K562 (cell line): ENCODE measurements around the gene ABCE1. TPM values are rescaled to one million over a fixed set of nuclear protein-coding genes. Genes with fewer than 3 reads are reported as not detected.

Experiments used
- ATAC-seq: fragments of 200-7000 bp; cut with Tn5 transposase; 3 replicates; pipeline ENCODE4 v1.9.1; 2020; ENCODE audit warnings: moderate library complexity
- BruUV-seq: library from RNA; stranded (reverse); fragments of 400-500 nt; replicated peaks from 2 replicates; lab custom pipeline; 2021; lab: Mats Ljungman, UMichigan
- CTCF ChIA-PET: fragments of 300-600 bp; formaldehyde crosslinking; extraction: SDS; loops from one replicate; lab custom pipeline; 2021; ENCODE audit warnings: low intra/inter-chr PET ratio; lab: Yijun Ruan, JAX
- POLR2A ChIA-PET: fragments of 300-600, 350-650 bp; sonication (Branson Sonifier 250); formaldehyde crosslinking; extraction: SDS; loops from one replicate; lab custom pipeline; 2021; ENCODE audit warnings: antibody characterized with exemption, inconsistent platforms; lab: Yijun Ruan, JAX
- DNase-seq, 4 experiments: peaks; one replicate each; pipeline versions ENCODE4 v3.0.0 to v3.0.0-alpha.2; 2011 to 2018; ENCODE audit warnings: low spot score in 3 of 4, mixed read lengths in 3 of 4; ENCODE audit errors: extremely low read depth in 1 of 4
- FAIRE-seq: peaks from 2 replicates; lab custom pipeline; 2011; peaks lifted over from hg19 to GRCh38; lab: Jason Lieb, UNC
- H2AFZ ChIP-seq: 2 replicates; pipeline ENCODE4 v1.6.0; 2011; ENCODE audit warnings: low read depth, low read length, control low read depth, inconsistent platforms
- H3K27ac ChIP-seq: fragments of 200-600 bp; 3 replicates; pipeline ENCODE4 v1.8.0; 2011; ENCODE audit warnings: low read depth, mild to moderate bottlenecking, control low read depth, inconsistent platforms, low read length, moderate library complexity, mixed read lengths; ENCODE audit errors: extremely low read depth
- H3K27me3 ChIP-seq, 2 experiments: fragments of 300-600 bp in 1 of 2; 2 replicates in 1 of 2; 3 replicates in 1 of 2; pipeline versions ENCODE4 v1.6.0 to v1.8.0; 2011; ENCODE audit warnings: inconsistent platforms in 2 of 2, low read length in 2 of 2, mild to moderate bottlenecking in 1 of 2, mixed read lengths in 1 of 2, moderate library complexity in 1 of 2; ENCODE audit not compliant: control insufficient read depth in 2 of 2, insufficient read depth in 2 of 2
- H3K36me3 ChIP-seq: fragments of 300-600 bp; 3 replicates; pipeline ENCODE4 v1.8.0; 2011; ENCODE audit warnings: mild to moderate bottlenecking, low read length, inconsistent platforms; ENCODE audit not compliant: control insufficient read depth, insufficient read depth
- H3K4me1 ChIP-seq, 2 experiments: fragments of 200-600 bp in 1 of 2; replicated peaks in 1 of 2; 2 replicates in 1 of 2; 3 replicates in 1 of 2; pipeline versions ENCODE4 v1.5.1 to v1.8.0; 2011; ENCODE audit warnings: inconsistent platforms in 2 of 2, low read length in 2 of 2, mild to moderate bottlenecking in 1 of 2, mixed read lengths in 1 of 2, moderate library complexity in 1 of 2; ENCODE audit not compliant: control insufficient read depth in 2 of 2, insufficient read depth in 2 of 2
- H3K4me2 ChIP-seq: 2 replicates; pipeline ENCODE4 v1.6.1; 2011; ENCODE audit warnings: low read length, control low read depth, inconsistent platforms, mixed read lengths; ENCODE audit not compliant: insufficient read depth
- H3K4me3 ChIP-seq: fragments of 200-600 bp; sonication (generic), shearing (Covaris generic); 2 replicates; pipeline ENCODE4 v1.5.1; 2016; ENCODE audit warnings: control low read depth, inconsistent platforms
- H3K79me2 ChIP-seq: fragments of 200-600 bp; 3 replicates; pipeline ENCODE4 v1.8.0; 2011; ENCODE audit warnings: low read length, inconsistent platforms; ENCODE audit not compliant: control insufficient read depth, insufficient read depth
- H3K9ac ChIP-seq, 2 experiments: 2 replicates each; pipeline versions ENCODE4 v1.6.0 to v1.6.1; 2011; ENCODE audit warnings: low read depth in 2 of 2, low read length in 2 of 2, control low read depth in 1 of 2, inconsistent platforms in 1 of 2, mild to moderate bottlenecking in 1 of 2, mixed read lengths in 1 of 2; ENCODE audit not compliant: insufficient read depth in 1 of 2
- H3K9me1 ChIP-seq: one replicate; pipeline ENCODE4 v1.6.0; 2011; ENCODE audit warnings: inconsistent platforms, mild to moderate bottlenecking, low read length, moderate library complexity; ENCODE audit not compliant: control insufficient read depth, insufficient read depth
- H3K9me3 ChIP-seq: replicated peaks from 2 replicates; pipeline ENCODE4 v1.5.1; 2011; ENCODE audit warnings: low read depth, low read length, inconsistent platforms; ENCODE audit not compliant: control insufficient read depth, insufficient read depth
- H4K20me1 ChIP-seq: replicated peaks from 2 replicates; pipeline ENCODE4 v1.6.1; 2011; ENCODE audit warnings: low read length, inconsistent platforms, mixed read lengths; ENCODE audit not compliant: control insufficient read depth, insufficient read depth
- ATF7 ChIP-seq: fragments of 450-650 bp; IDR thresholded peaks from 2 replicates; pipeline ENCODE4 v1.7.1; 2014; ENCODE audit warnings: mild to moderate bottlenecking, moderate library complexity
- CBFA2T3 ChIP-seq: fragments of 450-650 bp; IDR thresholded peaks from 2 replicates; pipeline ENCODE4 v1.6.1; 2017
- ILF3 ChIP-seq: fragments of 450-650 bp; IDR thresholded peaks from 2 replicates; pipeline ENCODE4 v1.6.1; 2018; ENCODE audit warnings: antibody characterized with exemption, mild to moderate bottlenecking, moderate library complexity, borderline replicate concordance
- TAL1 ChIP-seq: fragments of 450-650 bp; IDR thresholded peaks from 2 replicates; pipeline ENCODE4 v1.6.1; 2016; ENCODE audit warnings: mild to moderate bottlenecking
- TFAM ChIP-seq: fragments of 250-450 bp; sonication (Bioruptor Pico); conservative IDR thresholded peaks from 2 replicates; pipeline ENCODE4 v1.5.0; 2021; ENCODE audit warnings: mild to moderate bottlenecking, moderate library complexity
- ZNF609 ChIP-seq: sonication (generic); formaldehyde crosslinking; IDR thresholded peaks from 2 replicates; pipeline ENCODE4 v1.8.1; 2023; ENCODE audit warnings: missing genetic modification reagents, mild to moderate bottlenecking, borderline replicate concordance
- WGBS: fragments of 100-300 bp; shearing (Covaris generic); methylation state at CpG from one replicate; pipeline ENCODE4 v1.1.6; 2016; ENCODE audit warnings: low coverage, mixed read lengths; ENCODE audit not compliant: insufficient coverage; ENCODE audit errors: missing lambda C conversion rate; 5-methylcytosine and 5-hydroxymethylcytosine counted together
- in situ Hi-C: fragments of 300-500 bp; cut with MboI; formaldehyde crosslinking; loops from 4 replicates; pipeline ENCODE4 v1.15.0; 2018; ENCODE audit warnings: inconsistent platforms, mixed read lengths
- intact Hi-C: fragments of 100-400 bp; cut with micrococcal nuclease; formaldehyde crosslinking; loops from 2 replicates; pipeline ENCODE4 v1.14.2; 2022
- polyA plus RNA-seq, 8 experiments: library from polyadenylated mRNA; depleted of rRNA in 4 of 8; stranded (reverse) in 5 of 8; unstranded in 3 of 8; fragments of >200 nt; fragmentation: Nextera tagmentation in 2 of 8; fragmentation: Illumina TruSeq in 1 of 8; extraction: Ambion mirVana in 2 of 8; extraction: Trizol in 1 of 8; gene quantifications; 2 replicates each; pipeline versions ENCODE4 v1.2.1 to v1.2.3, GENCODE V29; 2011 to 2014; ENCODE audit warnings: inconsistent platforms in 1 of 8, missing spikeins in 1 of 8
- total RNA-seq, 7 experiments: library from RNA; depleted of rRNA in 6 of 7; stranded (reverse); fragments of >200 nt in 6 of 7; fragmentation: Illumina TruSeq in 2 of 7; extraction: Trizol in 2 of 7; gene quantifications; 2 replicates each; pipeline versions ENCODE4 v1.2.1 to v1.2.3, GENCODE V29; 2011 to 2021; ENCODE audit warnings: low replicate concordance in 1 of 7
- TF ChIP-seq, protein P1 (sequence below): IDR thresholded peaks from 2 replicates; pipeline ENCODE4 v1.6.1; 2016; ENCODE audit warnings: missing genetic modification characterization, missing compliant biosample characterization

The ABCE1 gene
- total and polyA plus RNA-seq, 9 of the 15 experiments (the other 6 are each of a cell fraction or from before 2014, with no cell fraction given), result 134 to 256 (median 169) TPM

- TF ChIP-seq, protein P1, sequence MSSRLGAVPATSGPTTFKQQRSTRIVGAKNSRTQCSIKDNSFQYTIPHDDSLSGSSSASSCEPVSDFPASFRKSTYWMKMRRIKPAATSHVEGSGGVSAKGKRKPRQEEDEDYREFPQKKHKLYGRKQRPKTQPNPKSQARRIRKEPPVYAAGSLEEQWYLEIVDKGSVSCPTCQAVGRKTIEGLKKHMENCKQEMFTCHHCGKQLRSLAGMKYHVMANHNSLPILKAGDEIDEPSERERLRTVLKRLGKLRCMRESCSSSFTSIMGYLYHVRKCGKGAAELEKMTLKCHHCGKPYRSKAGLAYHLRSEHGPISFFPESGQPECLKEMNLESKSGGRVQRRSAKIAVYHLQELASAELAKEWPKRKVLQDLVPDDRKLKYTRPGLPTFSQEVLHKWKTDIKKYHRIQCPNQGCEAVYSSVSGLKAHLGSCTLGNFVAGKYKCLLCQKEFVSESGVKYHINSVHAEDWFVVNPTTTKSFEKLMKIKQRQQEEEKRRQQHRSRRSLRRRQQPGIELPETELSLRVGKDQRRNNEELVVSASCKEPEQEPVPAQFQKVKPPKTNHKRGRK (tag), result no peak
- TF ChIP-seq ILF3 (no peak), ATF7 (no peak)
- TF ChIP-seq, all 486 proteins: peak for 0
These were observed 26.6 kb upstream of the ABCE1 start (continued) for GRCh38 chr4:145071560-145071959.

- ChIA-PET CTCF (no interaction called here), POLR2A (interaction anchor here (0.9 to 1.2 kb wide), 3 partner anchors 10 to 26 kb away, joined by 3 read pairs; no protein-coding TSS in a partner anchor)
- peak; percentile 69 for ATAC-seq
These were observed 22.2 kb upstream of the ABCE1 start for GRCh38 chr4:145075742-145076468.

More at GRCh38 chr4:145075742-145076468, 22.2 kb upstream of the ABCE1 start:
- peaks cover 48% of the 10 kb centered on the region for H3K79me2 ChIP-seq
- H3K9me1 ChIP-seq, result no peaks in the 10 kb centered on the region
- TF ChIP-seq CBFA2T3 (0 out of 2 replicates have a peak, but pooled peaks have one; percentile 37), ZNF609 (CRISPR knock-in tag) (no peak), TFAM (CRISPR knock-in tag) (no peak), TAL1 (peak; percentile 16; the same call in 1 of the 2 replicates)
- no peak overlapping the region; the same call in 1 of the 2 replicates for H3K4me2 ChIP-seq
- peak overlapping the region in 1 of 2 experiments; percentile 61; a peak in 1 of 4 replicates for H3K9ac ChIP-seq
- H3K36me3 ChIP-seq, result peaks cover 35% of the 10 kb centered on the region; the same call in 2 of the 3 replicates
- no peaks in the 10 kb centered on the region for H3K27me3 ChIP-seq
- WGBS, result 23% methylated on average over 1 of the region's 1 CpG
- no peak overlapping the region for H3K27ac ChIP-seq
- peaks cover 5 to 8% of the 10 kb centered on the region in 2 experiments; a peak in 4 of 5 replicates for H3K4me1 ChIP-seq
- H2AFZ ChIP-seq, result no peak overlapping the region
- FAIRE-seq (no peak), DNase-seq (peak in 1 of 4 experiments; percentile 29)
- no TSS peak for BruUV-seq
- H3K9me3 ChIP-seq, result no peaks in the 10 kb centered on the region
- intact Hi-C loops (no loop called here), in situ Hi-C loops (no loop called here)
- no peak overlapping the region for H3K4me3 ChIP-seq
- H4K20me1 ChIP-seq, result no peaks in the 10 kb centered on the region
